Prostate gland (tissue), 2 donors: Measurements from ENCODE around the gene SOCS6. TPM values are rescaled to one million over a fixed set of nuclear protein-coding genes. Genes with fewer than 3 reads are reported as not detected.
"Not testable (repeated sequence)": the region's sequence is repeated elsewhere in the genome, so short reads cannot be mapped to it uniquely, and the experiment has no call there.

Experiments
- DNase-seq: peaks from one replicate; pipeline ENCODE4 v3.0.0-alpha.2; 2019; ENCODE audit warnings: low spot score
- H3K27ac ChIP-seq, 2 donors: fragments of 200-600 bp; sonication (generic); 2 replicates each; pipeline ENCODE4 v1.5.1; 2017 to 2019
- H3K27me3 ChIP-seq: fragments of 200-600 bp; sonication (generic); replicated peaks from 2 replicates; pipeline ENCODE4 v1.5.1; 2019; ENCODE audit not compliant: insufficient read depth
- H3K36me3 ChIP-seq, 2 donors: fragments of 200-600 bp; sonication (generic); 1 replicate in 1 of 2; 2 replicates in 1 of 2; pipeline versions ENCODE4 v1.5.1 to v1.8.1; 2017 to 2019
- H3K4me1 ChIP-seq: fragments of 200-600 bp; sonication (generic); replicated peaks from 2 replicates; pipeline ENCODE4 v1.5.1; 2019
- H3K4me3 ChIP-seq, 2 donors: fragments of 200-600 bp; sonication (generic); 2 replicates each; pipeline ENCODE4 v1.5.1; 2017 to 2019
- H3K9me3 ChIP-seq: fragments of 200-600 bp; sonication (generic); 2 replicates; pipeline ENCODE4 v1.5.1; 2017
- CTCF ChIP-seq, 4 experiments: fragments of 200-600 bp in 2 of 4; fragments of 450-650 bp in 2 of 4; sonication (generic) in 2 of 4; IDR thresholded peaks; 1 replicate in 3 of 4; 2 replicates in 1 of 4; pipeline ENCODE4 v1.5.1; 2016 to 2019; ENCODE audit warnings: antibody characterized with exemption in 4 of 4, mild to moderate bottlenecking in 2 of 4, moderate library complexity in 2 of 4
- POLR2A ChIP-seq: fragments of 450-650 bp; IDR thresholded peaks from one replicate; pipeline ENCODE4 v1.6.1; 2016; ENCODE audit warnings: antibody characterized with exemption, mild to moderate bottlenecking
- POLR2AphosphoS5 ChIP-seq: sonication (generic); formaldehyde crosslinking; IDR thresholded peaks from one replicate; pipeline ENCODE4 v1.6.1; 2017; ENCODE audit warnings: antibody characterized with exemption
- WGBS: methylation state at CpG from one replicate; pipeline ENCODE4 v1.1.5; 2018; 5-methylcytosine and 5-hydroxymethylcytosine counted together
- intact Hi-C: fragments of 100-400 bp; cut with DNase I; formaldehyde crosslinking; loops from one replicate; pipeline ENCODE4 v1.14.2; 2022
- total RNA-seq, 2 donors: library from RNA; depleted of rRNA; stranded (reverse); fragments of >200 nt; gene quantifications; one replicate each; pipeline ENCODE4 v1.1.0, GENCODE V29; 2016

Gene SOCS6
- total RNA-seq, 2 donors from 2014 or later = 25.6 to 31.4 TPM

GRCh38 chr18:70335892-70336726 is 47.3 kb downstream of the SOCS6 start:
- no peaks in the 10 kb centered on the region for H3K9me3 ChIP-seq
- no peaks in the 10 kb centered on the region for H3K27me3 ChIP-seq
- H3K4me3 ChIP-seq = no peak overlapping the region
- no peak for DNase-seq
- TF ChIP-seq POLR2AphosphoS5 (no peak), POLR2A (no peak), CTCF (IDR thresholded peaks at IDR 0.05) (no peak)
- 82% methylated on average over 5 of the region's 5 CpGs for WGBS
- no peak overlapping the region for H3K27ac ChIP-seq
- H3K4me1 ChIP-seq = no peaks in the 10 kb centered on the region
- intact Hi-C loops = no loop called here
- no peaks in the 10 kb centered on the region for H3K36me3 ChIP-seq

DNA sequence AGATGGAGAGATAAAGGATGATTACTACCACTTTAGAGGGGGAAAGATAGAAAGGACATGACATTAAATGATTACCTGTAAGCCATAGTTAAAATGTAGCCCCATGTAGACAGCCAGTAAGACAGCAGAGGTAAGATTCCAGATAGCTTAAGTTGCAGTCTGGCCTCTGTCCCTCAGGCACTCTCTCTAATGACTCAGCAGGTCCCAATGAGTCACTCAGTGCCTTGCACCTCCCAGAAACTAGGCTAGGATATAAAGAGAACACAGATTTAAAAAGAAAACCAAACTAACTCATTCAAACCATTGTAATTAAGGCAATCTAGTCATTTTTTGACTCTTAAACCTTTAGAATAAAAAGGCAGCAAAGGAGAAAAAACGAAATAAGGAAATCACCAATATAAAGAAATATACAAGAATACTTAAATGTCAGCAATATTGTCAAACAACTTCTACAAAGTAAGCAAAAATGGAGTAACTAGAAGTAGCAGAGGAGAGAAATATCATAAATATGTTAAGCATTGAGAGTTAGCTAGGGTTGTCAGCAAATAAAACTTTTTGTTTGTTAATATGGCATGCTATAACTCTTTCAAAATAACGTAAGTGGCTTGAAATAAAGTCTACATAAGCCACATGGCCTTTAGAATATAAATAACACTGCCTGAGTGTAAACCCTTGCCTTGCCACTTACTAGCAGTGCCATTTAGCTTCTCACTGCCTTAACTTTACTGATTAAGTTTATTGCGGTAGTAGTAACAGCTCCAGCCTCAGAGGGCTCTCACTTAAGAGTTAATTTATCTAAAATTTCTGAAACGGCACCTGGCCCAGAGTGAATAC is 48.5 kb downstream of the SOCS6 start:
- no peaks in the 10 kb centered on the region for H3K4me1 ChIP-seq
- DNase-seq = no peak
- WGBS = 79% methylated on average over 4 of the region's 4 CpGs
- no peaks in the 10 kb centered on the region for H3K9me3 ChIP-seq
- intact Hi-C loops = no loop called here
- H3K4me3 ChIP-seq = no peak overlapping the region
- no peak for TF ChIP-seq POLR2AphosphoS5
- TF ChIP-seq CTCF (IDR thresholded peaks at IDR 0.05) = no peak
- TF ChIP-seq POLR2A = no peak
- no peaks in the 10 kb centered on the region for H3K27me3 ChIP-seq
- no peak overlapping the region for H3K27ac ChIP-seq
- H3K36me3 ChIP-seq = no peaks in the 10 kb centered on the region

- Histone ChIP-seq H3K27me3 (no peaks in the 10 kb centered on the region), H3K4me3 (no peak overlapping the region), H3K27ac (no peak overlapping the region), H3K36me3 (no peaks in the 10 kb centered on the region), H3K4me1 (no peaks in the 10 kb centered on the region), H3K9me3 (no peaks in the 10 kb centered on the region)
- no peak for DNase-seq
- TF ChIP-seq CTCF (IDR thresholded peaks at IDR 0.05) (no peak), POLR2AphosphoS5 (no peak), POLR2A (no peak)
- intact Hi-C loops = no loop called here
These were observed 50.0 kb downstream of the SOCS6 start for GRCh38 chr18:70338890-70339289.

DNA sequence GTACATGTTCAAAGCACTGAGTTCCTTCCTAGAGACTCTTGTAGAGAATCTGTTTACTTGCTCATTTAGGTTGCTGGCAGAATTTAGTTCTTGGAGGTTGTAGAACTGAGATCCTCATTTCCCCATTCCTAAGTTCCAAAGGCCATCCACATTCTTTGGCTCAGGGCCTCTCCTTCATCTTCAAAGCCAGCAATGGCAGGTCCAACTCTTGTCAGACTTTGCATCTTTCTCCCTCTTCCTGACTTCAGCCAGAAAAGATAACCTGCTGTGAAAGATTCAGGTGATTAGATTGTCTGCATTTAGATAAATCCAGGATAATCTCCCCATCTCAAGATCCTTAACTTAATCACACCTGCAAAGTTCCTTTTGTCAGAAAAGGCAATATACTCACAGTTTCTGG is 51.1 kb downstream of the SOCS6 start:
- no peak for TF ChIP-seq CTCF (IDR thresholded peaks at IDR 0.05)
- TF ChIP-seq POLR2A = no peak
- Histone ChIP-seq H3K4me1 (no peaks in the 10 kb centered on the region), H3K36me3 (no peaks in the 10 kb centered on the region), H3K9me3 (no peaks in the 10 kb centered on the region), H3K27ac (no peak overlapping the region), H3K27me3 (no peaks in the 10 kb centered on the region), H3K4me3 (no peak overlapping the region)
- intact Hi-C loops = no loop called here
- no peak for DNase-seq

GRCh38 chr18:70348481-70348880 is 59.6 kb downstream of the SOCS6 start:
- H3K4me1 ChIP-seq, H3K27me3 ChIP-seq, H3K4me3 ChIP-seq, DNase-seq, H3K9me3 ChIP-seq, intact Hi-C loops, H3K27ac ChIP-seq, H3K36me3 ChIP-seq: not testable (repeated sequence)
- WGBS = 91% methylated on average over 3 of the region's 3 CpGs
